Pulmonary artery endothelial cell (primary cell): ENCODE measurements around the gene WAPL. TPM values are rescaled to one million over a fixed set of nuclear protein-coding genes. Genes with fewer than 3 reads are reported as not detected.

Experiments used
- DNase-seq: peaks from one replicate; pipeline ENCODE4 v3.0.0-alpha.2; 2011; ENCODE audit warnings: low read depth, low spot score
- total RNA-seq: library from RNA; depleted of rRNA; stranded (reverse); fragments of >200 nt; gene quantifications from 2 replicates; pipeline ENCODE4 v1.2.3, GENCODE V29; 2014

WAPL gene
- total RNA-seq, 1 donor from 2014 or later, result 53.0 TPM

DNA sequence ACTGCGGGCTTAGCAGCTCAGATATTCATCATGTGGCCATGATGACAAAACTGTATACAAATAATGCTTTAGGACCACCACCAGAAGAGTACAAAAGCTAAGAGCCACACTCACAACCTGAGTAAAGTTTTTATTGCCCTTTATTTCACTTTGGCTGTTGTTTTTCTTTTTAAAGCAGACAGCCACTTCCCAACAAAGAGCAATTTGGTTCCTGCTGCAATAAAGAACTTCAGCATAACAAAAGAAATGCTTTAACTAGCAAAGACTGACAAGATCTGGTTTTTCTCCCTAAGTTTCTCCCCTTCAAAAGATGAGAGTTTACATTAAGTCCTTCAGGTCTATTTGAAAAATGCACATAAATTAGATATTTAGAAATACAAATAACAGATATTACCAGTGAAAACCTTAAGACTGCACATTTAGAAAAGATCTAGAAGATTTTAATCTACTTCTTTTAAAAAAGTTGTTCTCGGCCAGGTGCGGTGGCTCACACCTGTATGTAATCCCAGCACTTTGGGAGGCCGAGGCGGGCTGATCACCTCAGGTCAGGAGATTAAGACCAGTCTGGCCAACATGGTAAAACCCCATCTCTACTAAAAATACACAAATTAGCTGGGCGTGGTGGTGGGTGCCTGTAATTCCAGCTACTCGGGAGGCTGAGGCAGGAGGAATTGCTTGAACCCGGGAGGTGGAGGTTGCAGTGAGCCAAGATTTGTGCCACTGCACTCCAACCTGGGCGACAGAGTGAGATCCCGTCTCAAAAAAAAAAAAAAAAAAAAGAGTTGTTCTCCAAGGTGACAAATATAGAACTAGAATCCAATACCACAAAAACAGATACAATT, 59.4 kb downstream of the WAPL start:
- no peak for DNase-seq

DNA sequence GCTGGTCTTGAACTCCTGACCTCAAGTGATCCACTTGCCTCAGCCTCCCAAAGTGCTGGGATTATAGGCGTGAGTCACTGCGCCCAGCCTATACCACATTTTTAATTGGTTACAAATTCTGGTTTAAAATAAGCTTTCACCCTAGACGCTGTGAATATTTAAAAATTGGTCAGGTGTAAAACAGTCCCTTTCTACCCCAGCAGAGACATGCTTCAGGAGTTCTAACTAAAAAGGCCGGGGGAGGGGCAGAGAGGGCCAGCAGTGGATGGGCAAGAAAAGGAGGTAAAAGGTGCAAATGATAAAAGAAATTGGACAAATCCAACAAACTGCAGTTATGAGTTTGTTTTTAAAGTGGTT, 70.0 kb downstream of the WAPL start:
- no peak for DNase-seq

DNA sequence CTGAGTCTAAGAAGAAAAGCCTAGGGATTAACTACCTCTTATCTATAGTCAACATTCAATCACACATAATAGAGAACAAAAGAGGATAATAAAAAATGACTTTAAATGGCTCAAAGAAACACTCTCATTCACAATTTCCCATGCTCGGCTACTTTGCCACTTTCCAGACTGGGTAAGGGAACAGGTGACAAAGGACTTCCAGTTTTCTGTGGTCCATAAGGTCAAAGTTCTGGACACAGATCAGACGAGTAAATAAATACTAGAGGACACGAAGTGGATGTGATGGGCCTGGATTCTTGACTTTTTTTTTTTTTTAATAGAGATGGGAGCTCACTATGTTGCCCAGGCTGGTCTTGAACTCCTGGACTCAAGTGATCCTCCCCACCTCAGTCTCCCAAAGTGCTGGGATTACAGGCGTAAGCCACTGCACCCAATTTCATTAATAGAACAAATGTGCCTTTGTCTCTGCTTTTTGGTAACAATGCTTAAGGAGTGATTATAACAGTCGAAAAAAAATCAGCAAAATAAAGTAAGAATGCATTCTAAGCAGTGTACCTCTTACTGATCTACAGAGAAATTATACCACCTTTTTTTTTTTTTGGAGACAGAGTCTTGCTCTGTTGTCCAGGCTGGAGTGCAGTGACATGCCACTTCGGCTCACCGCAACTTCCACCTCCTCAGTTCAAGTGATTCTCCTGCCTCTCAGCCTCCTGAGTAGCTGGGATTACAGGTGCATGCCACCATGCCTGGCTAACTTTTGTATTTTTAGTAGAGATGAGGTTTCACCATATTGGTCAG, 70.6 kb downstream of the WAPL start:
- no peak for DNase-seq

DNA sequence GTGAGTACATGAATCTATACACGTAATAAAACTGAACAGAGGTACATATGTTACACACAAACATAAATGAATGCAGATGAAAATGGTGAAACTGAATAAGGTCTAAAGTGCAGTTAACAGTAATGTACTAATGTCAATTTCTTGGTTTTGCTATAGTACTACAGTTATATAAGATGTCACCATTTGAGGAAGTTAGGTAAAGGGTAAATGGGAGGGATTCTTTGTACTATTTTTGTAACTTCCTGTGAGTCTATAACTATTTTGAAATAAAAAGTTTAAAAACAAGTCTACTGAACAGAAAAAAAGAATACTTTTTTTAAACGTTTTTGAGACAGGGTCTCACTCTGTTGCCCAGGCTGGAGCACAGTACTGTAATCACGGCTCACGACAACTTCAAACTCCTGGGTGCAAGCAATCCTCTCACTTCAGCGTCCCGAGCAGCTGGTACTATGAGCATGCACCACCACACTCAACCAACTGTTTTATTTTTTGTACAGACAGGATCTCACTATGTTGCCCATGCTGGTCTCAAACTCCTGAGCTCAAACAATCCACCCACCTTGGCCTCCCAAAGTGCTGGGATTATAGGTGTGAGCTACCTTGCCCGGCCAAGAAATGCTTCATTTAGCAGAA, 71.5 kb downstream of the WAPL start:
- no peak for DNase-seq

DNA sequence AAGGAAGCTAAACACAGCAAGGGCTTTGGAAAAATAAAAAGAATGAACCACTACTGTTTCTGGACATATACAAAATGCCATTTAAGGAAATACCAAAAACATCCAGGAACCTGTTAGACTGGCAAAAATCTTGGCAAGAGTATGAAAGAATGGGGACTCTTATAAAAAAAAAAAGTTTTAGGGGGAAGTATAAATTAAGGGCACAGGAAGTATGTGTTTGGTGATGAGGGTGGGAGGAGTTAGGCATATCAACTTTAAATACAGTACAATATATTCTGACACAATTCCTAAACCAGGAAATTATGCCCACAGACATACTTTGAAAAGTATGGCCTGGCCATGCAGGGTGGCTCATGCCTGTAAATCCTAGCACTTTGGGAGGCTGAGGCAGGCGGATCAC, 74.2 kb downstream of the WAPL start:
- DNase-seq, result no peak

DNA sequence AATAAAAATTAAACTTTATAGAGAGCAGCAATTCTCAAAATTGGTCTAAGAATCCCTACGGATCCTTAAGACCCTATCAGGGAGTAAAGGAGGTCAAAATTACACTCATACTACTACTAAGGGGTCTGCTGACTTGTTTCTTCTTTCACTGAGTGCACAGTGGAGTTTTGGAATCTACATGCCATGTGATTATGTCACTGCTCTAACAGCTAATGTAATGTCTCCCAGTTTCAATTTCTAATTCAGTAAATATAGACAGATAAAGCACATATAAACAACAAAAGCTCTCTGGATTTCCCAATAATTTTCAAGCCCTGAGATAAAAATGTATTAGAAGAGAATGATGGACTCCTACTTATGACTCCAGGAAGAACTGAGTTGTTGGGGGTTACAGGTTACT, 74.6 kb downstream of the WAPL start:
- no peak for DNase-seq

DNA sequence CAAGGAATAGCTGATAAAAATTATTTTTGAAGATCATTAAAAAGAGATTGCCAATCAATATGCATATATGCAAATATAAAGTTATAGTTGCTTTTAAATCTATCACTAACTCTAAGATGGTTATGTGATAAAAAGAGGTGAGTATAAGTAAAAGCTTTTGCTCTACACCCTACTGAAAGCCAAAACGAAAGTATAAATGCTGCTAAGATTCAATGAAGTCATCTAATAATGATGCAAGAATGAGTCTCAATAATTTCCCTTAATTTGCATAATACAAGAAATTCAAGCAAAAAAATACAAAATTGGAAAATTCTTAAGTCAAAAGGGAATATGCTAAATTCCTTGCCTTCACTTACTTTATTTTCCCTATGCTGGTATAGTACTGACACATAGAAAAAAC, 75.2 kb downstream of the WAPL start:
- no peak for DNase-seq

DNA sequence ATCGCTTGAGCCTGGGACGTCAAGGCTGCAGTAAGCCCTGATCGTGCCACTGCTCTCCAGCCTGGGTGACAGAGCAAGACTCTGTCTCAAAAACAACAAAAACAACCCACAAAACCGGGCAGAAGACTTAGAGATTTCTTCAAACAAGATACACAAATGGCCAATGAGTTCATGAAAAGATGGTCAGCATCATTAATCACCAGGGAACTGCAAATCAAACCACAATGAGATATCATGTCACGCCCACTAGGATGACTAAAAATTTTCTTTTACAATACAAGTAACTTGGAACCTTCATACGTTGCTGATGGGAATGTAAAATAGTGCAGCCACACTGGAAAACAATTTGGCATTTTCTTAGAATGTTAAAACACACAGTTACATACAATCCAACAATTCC, 77.7 kb downstream of the WAPL start:
- DNase-seq, result no peak

DNA sequence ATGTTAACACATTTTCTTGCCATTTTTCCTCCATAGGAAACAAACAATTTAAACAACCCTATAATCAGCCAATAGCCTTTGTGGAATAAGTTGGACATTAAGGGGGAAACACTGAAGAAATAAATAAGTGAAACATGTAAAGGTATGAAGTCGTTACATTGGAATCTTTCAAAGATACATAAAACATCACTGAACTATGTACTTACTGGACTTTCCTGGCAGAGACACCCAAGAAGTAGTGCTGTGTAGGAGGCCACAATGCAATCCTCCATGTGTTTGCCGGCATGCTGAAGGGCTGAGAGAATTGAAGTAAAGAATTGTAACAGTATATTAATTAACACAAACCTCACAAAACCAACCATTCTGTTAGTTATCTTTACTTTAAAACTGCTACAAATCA, 78.5 kb downstream of the WAPL start:
- DNase-seq, result no peak

DNA sequence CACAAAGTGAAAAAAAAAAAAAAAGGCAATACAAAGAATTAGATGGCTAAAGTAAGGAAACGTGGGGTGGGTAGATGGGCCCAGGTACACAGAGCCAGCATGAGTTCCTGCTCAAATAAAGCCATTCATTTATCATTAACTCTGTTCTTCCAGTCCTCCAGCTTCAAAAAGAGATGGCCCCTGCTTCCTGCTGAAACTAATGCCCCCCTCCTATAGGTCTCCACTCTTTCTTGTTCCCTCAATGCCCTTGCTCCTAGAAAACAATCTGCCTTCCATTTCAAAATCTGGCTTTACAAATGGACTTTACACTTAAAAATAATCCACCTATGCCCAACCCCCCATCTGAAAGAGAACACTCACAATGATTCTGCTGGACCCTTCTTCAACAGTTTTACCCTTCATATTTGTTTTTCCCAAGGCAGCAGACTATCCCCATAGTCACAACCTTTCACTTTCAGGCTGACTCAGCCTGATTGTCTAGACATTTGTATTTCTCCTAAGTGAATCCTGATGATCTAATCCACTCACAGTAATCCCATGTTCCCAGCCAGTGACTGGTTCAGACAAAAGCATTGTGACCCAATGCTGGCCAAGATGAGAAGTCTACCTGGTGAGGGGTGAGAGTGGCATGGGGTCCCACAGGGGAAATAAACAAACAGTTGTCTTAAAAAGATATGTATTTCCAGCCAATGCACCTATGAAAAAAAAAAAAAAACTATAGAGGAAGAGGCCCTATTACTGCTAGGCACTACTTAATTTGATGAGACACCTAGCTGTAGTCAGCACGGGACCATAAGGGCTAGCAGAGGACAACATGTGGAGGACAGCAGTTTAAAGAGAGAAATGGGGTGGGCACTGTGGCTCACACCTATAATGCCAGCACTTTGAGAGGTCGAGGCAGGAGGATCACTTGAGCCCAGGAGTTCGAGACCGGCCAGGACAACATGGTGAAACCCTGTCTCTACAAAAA, 80.4 kb downstream of the WAPL start:
- peak; percentile 8 for DNase-seq

DNA sequence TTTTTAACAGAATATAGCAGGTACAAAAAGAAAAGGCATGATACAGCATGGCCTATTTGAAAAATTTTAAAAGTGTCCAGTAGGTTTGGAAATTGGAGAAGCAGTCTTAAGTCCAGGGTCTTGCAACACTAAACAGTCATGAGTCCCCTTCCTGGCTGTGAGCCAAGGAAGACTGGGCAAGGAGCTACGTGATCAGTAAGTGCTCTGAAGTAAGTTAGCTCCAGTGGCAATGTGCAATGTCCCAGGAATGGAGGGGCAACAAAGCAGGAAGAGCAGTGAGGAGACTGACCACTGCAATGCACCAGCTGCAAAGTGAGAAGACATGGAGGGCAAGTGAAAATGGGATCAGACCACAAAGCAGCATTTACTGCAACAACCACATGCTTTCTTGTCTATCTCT, 82.0 kb downstream of the WAPL start:
- no peak for DNase-seq

DNA sequence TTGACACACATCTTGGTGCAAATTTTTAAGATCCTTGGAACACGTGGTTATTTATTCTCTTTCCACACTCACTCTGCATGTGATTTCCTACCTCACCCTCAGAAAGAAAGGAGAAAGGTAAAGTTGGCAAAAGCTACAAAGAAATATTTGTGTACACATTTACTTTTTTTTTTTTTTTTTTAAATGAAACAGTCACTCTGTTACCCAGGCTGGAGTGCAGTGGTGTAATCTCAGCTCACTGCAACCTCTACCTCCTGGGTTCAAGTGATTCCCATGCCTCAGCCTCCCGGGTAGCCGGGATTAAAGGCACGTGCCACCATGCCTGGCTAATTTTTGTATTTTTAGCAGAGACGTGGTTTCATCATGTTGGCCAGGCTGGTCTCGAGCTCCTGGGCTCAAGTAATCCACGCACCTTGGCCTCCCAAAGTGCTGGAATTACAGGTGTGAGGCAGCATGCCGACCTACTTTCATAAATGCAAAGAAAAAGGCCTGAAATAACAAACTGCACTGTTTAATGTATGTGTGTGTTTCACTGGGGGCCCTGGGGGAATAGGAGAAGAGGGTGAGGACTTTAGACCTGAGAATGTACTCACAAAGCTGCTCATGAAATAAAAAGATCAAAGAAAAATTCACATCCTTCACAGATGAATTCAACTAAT, 83.4 kb downstream of the WAPL start:
- no peak for DNase-seq

DNA sequence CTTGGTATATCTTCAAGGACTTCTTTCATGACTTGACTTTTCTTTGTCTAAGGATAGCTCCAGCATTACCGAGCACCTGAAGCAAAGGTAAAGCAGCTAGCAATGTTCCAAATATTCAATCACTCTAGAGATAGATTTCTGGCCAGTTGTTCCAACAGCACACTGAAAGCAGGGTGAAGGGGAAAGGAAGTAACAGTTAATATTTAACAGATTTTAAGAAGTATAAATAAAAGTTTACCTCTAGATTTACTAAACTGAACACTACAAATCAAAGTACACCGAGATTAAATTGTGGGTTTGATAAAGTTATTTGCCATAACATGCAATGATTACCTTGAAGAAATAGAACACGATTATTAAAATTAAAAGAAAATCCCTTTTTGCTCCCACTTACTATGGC, 84.1 kb downstream of the WAPL start:
- DNase-seq, result no peak

DNA sequence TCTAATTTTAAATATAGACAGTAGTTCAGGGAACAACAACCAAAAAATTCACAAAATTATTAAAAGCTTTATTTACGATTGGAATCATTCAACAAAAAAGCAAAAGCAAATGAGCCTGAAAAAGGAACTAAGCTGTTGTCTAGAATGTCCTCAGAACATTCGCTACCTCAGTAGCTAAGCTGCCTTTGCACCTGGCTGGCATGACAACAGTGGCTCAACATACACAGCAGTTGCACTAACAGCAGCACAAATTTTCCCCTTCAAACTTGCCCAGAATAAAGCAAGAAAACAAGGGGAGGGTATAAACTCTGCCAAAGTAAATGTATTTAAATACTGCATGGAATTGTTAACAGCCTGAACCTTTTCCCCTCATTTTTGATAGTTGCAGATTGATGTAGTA, 84.6 kb downstream of the WAPL start:
- DNase-seq, result no peak

DNA sequence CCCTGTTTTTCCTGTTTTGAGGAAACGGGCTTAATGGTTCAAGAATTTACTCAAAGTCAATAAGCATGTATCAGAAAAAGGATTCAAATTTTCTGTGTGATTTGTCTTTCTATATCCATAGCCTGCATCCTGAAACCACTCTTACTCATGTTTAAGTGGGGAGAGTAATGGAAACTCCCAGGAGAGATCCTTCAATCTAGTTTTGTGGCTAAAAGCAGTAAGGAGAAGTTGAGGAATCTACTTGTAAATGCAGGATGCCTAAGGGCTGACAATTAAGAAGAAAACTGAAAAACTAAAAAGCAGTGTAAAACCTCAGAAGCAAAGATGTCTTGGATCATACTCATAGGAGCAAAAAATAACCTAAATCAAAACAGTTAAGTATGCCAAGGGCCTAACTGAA, 86.9 kb downstream of the WAPL start:
- DNase-seq, result no peak

DNA sequence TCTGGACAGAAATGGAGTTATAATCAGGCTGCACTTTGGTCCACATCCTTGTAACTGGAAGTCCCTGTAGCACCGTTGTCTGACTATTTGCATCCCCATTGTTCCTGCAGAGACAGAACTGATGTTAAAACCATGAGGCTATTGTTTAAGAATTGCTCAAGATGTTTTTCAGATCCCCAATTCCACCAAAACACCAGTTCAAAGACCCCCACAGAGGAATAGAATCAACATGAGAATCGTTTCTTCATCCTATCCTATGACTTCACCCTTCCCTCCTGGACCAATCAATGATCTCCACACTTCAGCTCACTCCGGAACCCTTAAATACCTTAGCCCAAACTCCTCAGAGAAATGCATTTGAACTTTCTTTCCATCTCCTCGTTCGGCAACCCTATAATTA, 97.9 kb downstream of the WAPL start:
- no peak for DNase-seq

DNA sequence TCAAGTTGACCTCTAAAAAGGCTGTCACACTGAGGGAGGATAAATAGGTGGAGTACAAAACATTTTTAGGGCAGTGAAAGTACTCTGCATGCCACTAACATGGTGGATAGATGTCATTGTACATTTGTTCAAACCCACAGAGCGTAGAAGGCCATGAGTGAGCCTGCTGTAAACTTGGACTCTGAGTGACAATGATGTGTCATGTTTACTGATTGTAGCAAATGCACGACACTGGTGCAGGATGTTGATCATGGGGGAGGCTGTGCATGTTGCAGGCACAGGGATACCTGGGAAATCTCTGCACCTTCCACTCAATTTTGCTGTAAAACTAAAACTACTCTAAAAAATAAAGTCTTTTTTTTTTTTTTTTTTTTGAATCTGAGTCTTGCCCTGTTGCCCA, 102.5 kb downstream of the WAPL start:
- DNase-seq, result no peak

DNA sequence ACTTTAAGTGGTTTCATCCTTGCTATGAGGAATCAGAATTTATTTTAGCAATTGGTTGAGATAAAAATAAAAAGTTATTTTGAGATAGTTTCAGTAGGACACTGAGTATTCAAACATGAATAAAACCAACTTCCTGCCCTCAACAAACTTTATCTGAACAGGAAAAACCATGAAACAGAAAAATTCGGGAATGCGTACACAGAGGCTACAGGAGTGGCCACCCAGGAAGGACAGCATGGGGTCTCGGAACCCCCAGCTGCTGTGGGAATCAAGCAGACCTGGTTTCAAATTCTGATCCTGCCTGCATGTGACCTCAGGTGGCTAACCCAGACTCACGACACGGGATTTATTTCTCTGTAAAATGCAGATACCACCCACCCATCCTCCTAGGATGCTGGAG, 106.0 kb downstream of the WAPL start:
- no peak for DNase-seq

DNA sequence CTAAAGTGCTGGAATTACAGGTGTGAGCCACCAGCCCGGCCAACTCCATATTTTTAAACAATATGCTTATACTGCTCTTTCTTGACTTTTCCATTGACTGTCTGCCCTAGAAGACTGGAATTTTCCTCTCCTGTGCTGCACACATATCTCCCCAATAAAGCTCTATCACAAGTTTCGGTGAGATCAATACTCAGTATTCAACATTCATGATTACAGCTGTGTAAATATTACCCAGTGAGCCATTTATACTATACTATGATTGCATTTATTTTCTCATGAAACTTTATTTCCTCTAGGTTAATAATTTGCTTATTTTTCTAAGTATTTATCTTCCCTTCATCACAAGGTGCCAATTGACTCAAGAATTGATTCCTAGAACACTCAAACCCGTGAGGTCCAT, 106.5 kb downstream of the WAPL start:
- DNase-seq, result no peak

DNA sequence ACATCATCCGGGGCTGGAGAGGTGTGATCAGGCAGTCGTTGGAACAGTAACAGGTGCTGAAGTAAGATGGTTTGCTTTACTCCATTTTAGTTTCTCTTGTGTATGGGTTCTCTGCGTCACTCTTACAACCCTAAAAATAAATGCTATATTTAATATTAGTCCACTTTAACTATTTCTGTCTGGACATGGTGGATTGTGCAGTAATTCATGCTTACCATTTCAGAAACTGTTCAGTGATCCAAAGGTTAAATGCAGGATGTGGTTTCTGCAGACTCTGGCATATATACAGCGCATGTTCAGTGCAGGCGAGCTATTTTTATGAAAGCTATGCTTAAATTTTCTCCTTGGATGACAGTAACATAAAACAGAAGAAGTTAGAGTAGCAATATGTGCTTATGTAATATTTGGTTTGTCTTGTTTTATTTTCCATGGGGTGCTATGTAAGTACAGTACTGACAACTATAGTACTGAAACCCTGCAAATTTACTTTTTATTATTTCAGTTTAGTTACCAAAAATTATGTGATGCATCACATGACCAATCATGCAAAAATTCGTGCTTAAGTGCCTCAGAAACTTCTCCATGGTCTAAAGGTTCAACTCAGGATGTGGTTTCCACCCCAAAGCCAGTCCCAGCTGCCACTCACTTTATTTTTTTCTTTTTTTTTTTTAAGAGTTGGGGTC, 108.4 kb downstream of the WAPL start:
- DNase-seq, result no peak
